Testis (tissue), 3 donors: Measurements from ENCODE around the gene MYCN. TPM values are rescaled to one million over a fixed set of nuclear protein-coding genes. Genes with fewer than 3 reads are reported as not detected.

Experiments used
- DNase-seq: peaks from one replicate; pipeline ENCODE4 v3.0.0-alpha.2; 2019
- H3K27ac ChIP-seq, 2 donors: fragments of 200-600 bp; sonication (generic); one replicate each; pipeline ENCODE4 v1.5.1; 2019
- H3K27me3 ChIP-seq: fragments of 200-600 bp; sonication (generic); one replicate; pipeline ENCODE4 v1.5.1; 2019
- H3K36me3 ChIP-seq: fragments of 200-600 bp; sonication (generic); one replicate; pipeline ENCODE4 v1.5.1; 2017; ENCODE audit warnings: low read depth; ENCODE audit errors: missing control alignments
- H3K4me1 ChIP-seq: fragments of 200-600 bp; sonication (generic); one replicate; pipeline ENCODE4 v1.5.1; 2019
- H3K4me3 ChIP-seq, 2 donors: fragments of 200-600 bp; sonication (generic); one replicate each; pipeline ENCODE4 v1.5.1; 2017 to 2019
- H3K9me3 ChIP-seq: fragments of 200-600 bp; sonication (generic); one replicate; pipeline ENCODE4 v1.5.1; 2017
- CTCF ChIP-seq, 3 experiments: fragments of 450-650 bp in 2 of 3; fragments of 200-600 bp in 1 of 3; sonication (generic) in 1 of 3; IDR thresholded peaks; one replicate each; pipeline ENCODE4 v1.5.1; 2016 to 2019; ENCODE audit warnings: antibody characterized with exemption in 3 of 3, mild to moderate bottlenecking in 2 of 3, moderate library complexity in 1 of 3
- POLR2A ChIP-seq: fragments of 450-650 bp; IDR thresholded peaks from one replicate; pipeline ENCODE4 v1.6.1; 2017; ENCODE audit warnings: antibody characterized with exemption, mild to moderate bottlenecking, moderate library complexity
- WGBS, 2 donors: methylation state at CpG; one replicate each; pipeline ENCODE4 v1.1.5; 2018; 5-methylcytosine and 5-hydroxymethylcytosine counted together
- intact Hi-C: fragments of 100-400 bp; cut with DNase I; formaldehyde crosslinking; loops from one replicate; pipeline ENCODE4 v1.15.1; 2023; ENCODE audit warnings: low total_unique reads
- polyA plus RNA-seq: library from polyadenylated mRNA; stranded (reverse); fragments of 350-450 nt; fragmentation: Illumina TruSeq; extraction: RNeasy Lipid Tissue Mini Kit (QIAGEN cat#74804); gene quantifications from one replicate; pipeline ENCODE4 v1.2.3, GENCODE V29; 2014; ENCODE audit warnings: low read depth, low replicate concordance; ENCODE audit not compliant: insufficient read depth
- total RNA-seq, 2 donors: library from RNA; depleted of rRNA; stranded (reverse); fragments of >200 nt; gene quantifications; one replicate each; pipeline ENCODE4 v1.2.3, GENCODE V29; 2016

Gene MYCN
- total and polyA plus RNA-seq, 3 donors from 2014 or later, result 6.9 to 8.1 (median 6.9) TPM

GRCh38 chr2:15897431-15898098, 42.8 kb upstream of the MYCN start:
- no peaks in the 10 kb centered on the region for H3K36me3 ChIP-seq
- no peak for DNase-seq
- no peak overlapping the region for H3K27ac ChIP-seq
- H3K9me3 ChIP-seq, result no peaks in the 10 kb centered on the region
- intact Hi-C loops, result no loop called here
- H3K4me3 ChIP-seq, result no peak overlapping the region
- H3K4me1 ChIP-seq, result no peaks in the 10 kb centered on the region
- no peaks in the 10 kb centered on the region for H3K27me3 ChIP-seq
- 90 to 91% methylated on average over 4 of the region's 4 CpGs for WGBS, 2 donors
- no peak for TF ChIP-seq CTCF (IDR thresholded peaks at IDR 0.05)
- TF ChIP-seq POLR2A, result no peak

- no peaks in the 10 kb centered on the region for H3K9me3 ChIP-seq
- no peaks in the 10 kb centered on the region for H3K36me3 ChIP-seq
- no peak overlapping the region for H3K27ac ChIP-seq
- H3K27me3 ChIP-seq, result no peaks in the 10 kb centered on the region
- intact Hi-C loops, result no loop called here
- 96 to 98% methylated on average over 2 of the region's 2 CpGs for WGBS, 2 donors
- TF ChIP-seq POLR2A (no peak), CTCF (IDR thresholded peaks at IDR 0.05) (no peak)
- no peak overlapping the region for H3K4me3 ChIP-seq
- no peak for DNase-seq
- no peaks in the 10 kb centered on the region for H3K4me1 ChIP-seq
Measured at GRCh38 chr2:15899327-15899612, 41.1 kb upstream of the MYCN start.

GRCh38 chr2:15899751-15900493, 40.4 kb upstream of the MYCN start:
- H3K4me3 ChIP-seq, result no peak overlapping the region
- no peaks in the 10 kb centered on the region for H3K36me3 ChIP-seq
- H3K27me3 ChIP-seq, result no peaks in the 10 kb centered on the region
- H3K4me1 ChIP-seq, result no peaks in the 10 kb centered on the region
- TF ChIP-seq CTCF (IDR thresholded peaks at IDR 0.05) (no peak), POLR2A (no peak)
- intact Hi-C loops, result no loop called here
- WGBS, 2 donors, result 82 to 91% methylated on average over 6 of the region's 6 CpGs
- no peaks in the 10 kb centered on the region for H3K9me3 ChIP-seq
- DNase-seq, result no peak
- H3K27ac ChIP-seq, result no peak overlapping the region

DNA sequence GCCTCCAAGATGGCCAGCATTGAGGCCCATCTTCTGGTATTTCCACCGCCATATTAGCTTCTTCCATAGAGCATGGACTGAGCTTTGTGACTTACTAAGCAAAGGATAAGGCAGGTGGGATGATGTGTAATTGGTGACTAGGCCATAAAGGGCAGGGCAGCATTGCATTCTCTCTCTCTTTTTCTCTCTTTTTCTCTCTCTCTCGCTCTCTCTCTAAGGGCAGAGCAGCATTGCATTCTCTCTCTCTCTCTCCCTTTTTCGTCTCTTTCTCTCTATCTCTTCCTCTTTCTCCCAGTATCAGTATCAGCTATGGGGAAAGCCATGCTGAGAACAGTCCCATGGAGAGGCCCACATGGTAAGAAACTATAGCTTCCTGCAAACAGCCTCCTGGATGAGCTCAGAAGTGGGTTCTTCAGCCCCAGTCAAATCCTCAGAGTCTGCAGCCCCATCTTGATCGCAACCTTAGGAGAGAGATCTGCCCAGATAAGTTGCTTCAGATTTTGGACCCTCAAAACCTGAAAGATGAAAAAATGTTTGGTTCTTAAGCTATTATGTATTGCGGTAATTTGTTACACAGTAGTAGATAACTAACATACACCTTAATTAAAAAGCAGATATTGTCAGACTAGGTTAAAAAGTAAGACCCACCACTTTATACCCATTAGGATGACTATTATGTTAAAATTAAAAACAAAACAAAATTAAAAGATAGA, 39.1 kb upstream of the MYCN start:
- no peaks in the 10 kb centered on the region for H3K4me1 ChIP-seq
- TF ChIP-seq CTCF (IDR thresholded peaks at IDR 0.05) (no peak), POLR2A (no peak)
- H3K9me3 ChIP-seq, result no peaks in the 10 kb centered on the region
- intact Hi-C loops, result no loop called here
- no peaks in the 10 kb centered on the region for H3K36me3 ChIP-seq
- no peaks in the 10 kb centered on the region for H3K27me3 ChIP-seq
- WGBS, 2 donors, result 92 to 96% methylated on average over 5 of the region's 5 CpGs
- no peak overlapping the region for H3K27ac ChIP-seq
- no peak for DNase-seq
- H3K4me3 ChIP-seq, result no peak overlapping the region
